ENCODE data around the gene ATXN7L1. TPM values are rescaled to one million over a fixed set of nuclear protein-coding genes. Genes with fewer than 3 reads are reported as not detected.

The ATXN7L1 gene
- total and polyA plus RNA-seq, 2 of the 4 experiments (the other 2 are of a cell fraction), result 3.5 to 4.3 TPM

- no peak overlapping the region for H3K4me3 ChIP-seq (ENCODE audit: insufficient read depth, low read depth, low read length)
- H4K5ac ChIP-seq (ENCODE audit: low read depth, low read length), result no peak overlapping the region
- dilution Hi-C loops (cut with HindIII; ENCODE audit: low sequenced_read_pairs, unreplicated experiment), result no loop called here
- 100% methylated on average over 1 of the region's 8 CpGs; no CpG with 5 or more reads in 1 of the 2 experiments for WGBS, 2 experiments (ENCODE audit: extremely low coverage in 2 of 2, insufficient read length in 1 of 2)
- H2BK20ac ChIP-seq (ENCODE audit: low read depth, low read length), result no peak overlapping the region
- H2BK5ac ChIP-seq (ENCODE audit: low read depth, low read length, poor library complexity, severe bottlenecking), result no peak overlapping the region
- H3K18ac ChIP-seq (ENCODE audit: low read depth, low read length), result no peak overlapping the region
- POLR2A ChIA-PET (ENCODE audit: unreplicated experiment), result no interaction called here
- no peak overlapping the region for H4K91ac ChIP-seq (ENCODE audit: insufficient read depth, low read depth, low read length)
- no TSS peak for BruUV-seq (replicated peaks)
- no peak overlapping the region for H3K23ac ChIP-seq (ENCODE audit: low read depth, low read length)
- H2AK5ac ChIP-seq (ENCODE audit: low read depth, low read length), result no peak overlapping the region
- TF ChIP-seq RFX5 (IDR thresholded peaks at IDR 0.05; ENCODE audit: low read depth, low read length) (no peak), NFE2L2 (IDR thresholded peaks at IDR 0.05; ENCODE audit: low read depth, low read length) (no peak), BHLHE40 (IDR thresholded peaks at IDR 0.05; ENCODE audit: low read depth, low read length) (no peak), CHD1 (IDR thresholded peaks at IDR 0.05; ENCODE audit: low read depth, low read length) (no peak), MXI1 (IDR thresholded peaks at IDR 0.05; ENCODE audit: borderline replicate concordance, low read depth, low read length) (no peak), MAFK (IDR thresholded peaks at IDR 0.05; ENCODE audit: low read depth, low read length) (no peak), POLR2A (IDR thresholded peaks at IDR 0.05; ENCODE audit: low read depth, low read length) (no peak), CEBPB (IDR thresholded peaks at IDR 0.05; ENCODE audit: low read depth, low read length) (no peak), RCOR1 (IDR thresholded peaks at IDR 0.05; ENCODE audit: insufficient replicate concordance, low read length) (no peak), SMC3 (IDR thresholded peaks at IDR 0.05; ENCODE audit: low read depth, low read length) (no peak), RAD21 (IDR thresholded peaks at IDR 0.05; ENCODE audit: low read length) (no peak), FOS (IDR thresholded peaks at IDR 0.05; ENCODE audit: low read depth, low read length) (no peak), ELK1 (IDR thresholded peaks at IDR 0.05; ENCODE audit: borderline replicate concordance, low read depth, low read length) (no peak)
- TF ChIP-seq, protein P1, sequence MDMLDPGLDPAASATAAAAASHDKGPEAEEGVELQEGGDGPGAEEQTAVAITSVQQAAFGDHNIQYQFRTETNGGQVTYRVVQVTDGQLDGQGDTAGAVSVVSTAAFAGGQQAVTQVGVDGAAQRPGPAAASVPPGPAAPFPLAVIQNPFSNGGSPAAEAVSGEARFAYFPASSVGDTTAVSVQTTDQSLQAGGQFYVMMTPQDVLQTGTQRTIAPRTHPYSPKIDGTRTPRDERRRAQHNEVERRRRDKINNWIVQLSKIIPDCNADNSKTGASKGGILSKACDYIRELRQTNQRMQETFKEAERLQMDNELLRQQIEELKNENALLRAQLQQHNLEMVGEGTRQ (IDR thresholded peaks at IDR 0.05; ENCODE audit: low read depth, low read length), result no peak
- TF ChIP-seq, protein P2, sequence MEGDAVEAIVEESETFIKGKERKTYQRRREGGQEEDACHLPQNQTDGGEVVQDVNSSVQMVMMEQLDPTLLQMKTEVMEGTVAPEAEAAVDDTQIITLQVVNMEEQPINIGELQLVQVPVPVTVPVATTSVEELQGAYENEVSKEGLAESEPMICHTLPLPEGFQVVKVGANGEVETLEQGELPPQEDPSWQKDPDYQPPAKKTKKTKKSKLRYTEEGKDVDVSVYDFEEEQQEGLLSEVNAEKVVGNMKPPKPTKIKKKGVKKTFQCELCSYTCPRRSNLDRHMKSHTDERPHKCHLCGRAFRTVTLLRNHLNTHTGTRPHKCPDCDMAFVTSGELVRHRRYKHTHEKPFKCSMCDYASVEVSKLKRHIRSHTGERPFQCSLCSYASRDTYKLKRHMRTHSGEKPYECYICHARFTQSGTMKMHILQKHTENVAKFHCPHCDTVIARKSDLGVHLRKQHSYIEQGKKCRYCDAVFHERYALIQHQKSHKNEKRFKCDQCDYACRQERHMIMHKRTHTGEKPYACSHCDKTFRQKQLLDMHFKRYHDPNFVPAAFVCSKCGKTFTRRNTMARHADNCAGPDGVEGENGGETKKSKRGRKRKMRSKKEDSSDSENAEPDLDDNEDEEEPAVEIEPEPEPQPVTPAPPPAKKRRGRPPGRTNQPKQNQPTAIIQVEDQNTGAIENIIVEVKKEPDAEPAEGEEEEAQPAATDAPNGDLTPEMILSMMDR (conservative IDR thresholded peaks at IDR 0.05; ENCODE audit: low read depth, low read length), result no peak
- no peak overlapping the region for H3K14ac ChIP-seq (replicated peaks; ENCODE audit: low read depth, low read length)
- CTCF ChIA-PET, result no interaction called here
- no peak overlapping the region for H2BK120ac ChIP-seq (ENCODE audit: low read depth, low read length)
- no peaks in the 10 kb centered on the region for H3K79me1 ChIP-seq (ENCODE audit: low read depth in 1 of 2, low read length in 2 of 2)
- no peaks in the 10 kb centered on the region for H3K4me1 ChIP-seq (ENCODE audit: control insufficient read depth, insufficient read depth, low read length)
- no peak for ATAC-seq (ENCODE audit: low read depth)
- H3K9me1 ChIP-seq (ENCODE audit: insufficient read depth, low read length), result 0 out of 2 replicates have a peak, but pooled peaks cover 2% of the 10 kb centered on the region
- H3K9me3 ChIP-seq (ENCODE audit: control insufficient read depth, insufficient read depth, low read length), result no peaks in the 10 kb centered on the region
- no peak overlapping the region for H3K4ac ChIP-seq (ENCODE audit: low read depth, low read length)
- peaks cover 13% of the 10 kb centered on the region; the same call in 1 of the 2 replicates for H3K36me3 ChIP-seq (ENCODE audit: control insufficient read depth, insufficient read depth, low read length)
- H2AFZ ChIP-seq (replicated peaks; ENCODE audit: low read length, poor library complexity), result no peak overlapping the region
- H3K27ac ChIP-seq (ENCODE audit: insufficient read depth, low read length), result no peak overlapping the region
- in situ Hi-C loops (cut with MboI; ENCODE audit: low sequenced_read_pairs), result no loop called here
- H2BK15ac ChIP-seq (ENCODE audit: low read depth, low read length), result no peak overlapping the region
- no peaks in the 10 kb centered on the region for H3K27me3 ChIP-seq (ENCODE audit: control insufficient read depth, insufficient read depth, low read length)
- H4K20me1 ChIP-seq (ENCODE audit: insufficient read depth, low read length), result no peaks in the 10 kb centered on the region
- DNase-seq, result no peak
- no peak overlapping the region for H2AK9ac ChIP-seq (replicated peaks; ENCODE audit: low read depth, low read length, poor library complexity)
- H3K4me2 ChIP-seq (ENCODE audit: low read depth, low read length), result no peak overlapping the region
- intact Hi-C loops (cut with micrococcal nuclease), result no loop called here
- no peak overlapping the region for H3K9ac ChIP-seq (ENCODE audit: low read depth, low read length)
- H4K8ac ChIP-seq (ENCODE audit: low read depth in 2 of 2, low read length in 2 of 2), result no peak overlapping the region
- no peak overlapping the region for H3K56ac ChIP-seq (ENCODE audit: extremely low read depth, insufficient read depth, low read length)
These were observed 266.1 kb downstream of the ATXN7L1 start for GRCh38 chr7:105610165-105610930.

Data from IMR-90 (cell line).